GM06990 (cell line): ENCODE results near the gene SGO2.

Source experiments
- DNase-seq: peaks from one replicate; pipeline ENCODE4 v3.0.0-alpha.2; 2011; ENCODE audit not compliant: insufficient read length; ENCODE audit errors: extremely low read depth
- H3K27me3 ChIP-seq: replicated peaks from 2 replicates; pipeline ENCODE4 v1.6.0; 2011; ENCODE audit warnings: low read length; ENCODE audit not compliant: control insufficient read depth, insufficient read depth
- H3K36me3 ChIP-seq: 2 replicates; pipeline ENCODE4 v1.5.1; 2011; ENCODE audit warnings: low read length; ENCODE audit not compliant: control insufficient read depth, insufficient read depth
- H3K4me3 ChIP-seq: replicated peaks from 2 replicates; pipeline ENCODE4 v1.5.1; 2011; ENCODE audit warnings: low read depth, mild to moderate bottlenecking, control low read depth, low read length
- TF ChIP-seq, protein P1 (sequence below): IDR thresholded peaks from 2 replicates; pipeline ENCODE4 v1.5.1; 2011; ENCODE audit warnings: low read length, control low read depth, mild to moderate bottlenecking, inconsistent platforms; ENCODE audit not compliant: insufficient read depth, poor library complexity, severe bottlenecking

The SGO2 gene

DNA sequence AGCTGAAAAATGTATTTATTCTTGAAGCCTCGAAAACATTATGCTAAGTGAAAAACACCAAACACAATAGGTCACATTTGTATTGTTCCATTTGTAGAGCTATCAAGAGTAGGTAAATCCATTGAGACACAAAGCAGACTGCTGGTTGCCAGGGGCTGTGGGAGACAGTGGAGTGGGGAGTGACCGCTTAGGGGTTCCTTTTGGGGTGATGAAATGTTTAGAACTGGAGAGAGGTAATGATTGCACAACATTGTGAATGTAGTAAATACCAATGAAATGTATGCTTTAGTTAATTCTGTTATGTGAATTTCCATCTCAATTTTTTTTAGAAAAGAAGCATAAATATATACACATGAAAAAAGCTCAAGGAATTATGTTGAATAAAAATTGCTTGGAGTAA, 32.0 kb upstream of the SGO2 start:
- Histone ChIP-seq H3K27me3 (no peaks in the 10 kb centered on the region), H3K36me3 (peaks cover 7% of the 10 kb centered on the region), H3K4me3 (no peak overlapping the region)
- no peak for DNase-seq
- TF ChIP-seq, protein P1, sequence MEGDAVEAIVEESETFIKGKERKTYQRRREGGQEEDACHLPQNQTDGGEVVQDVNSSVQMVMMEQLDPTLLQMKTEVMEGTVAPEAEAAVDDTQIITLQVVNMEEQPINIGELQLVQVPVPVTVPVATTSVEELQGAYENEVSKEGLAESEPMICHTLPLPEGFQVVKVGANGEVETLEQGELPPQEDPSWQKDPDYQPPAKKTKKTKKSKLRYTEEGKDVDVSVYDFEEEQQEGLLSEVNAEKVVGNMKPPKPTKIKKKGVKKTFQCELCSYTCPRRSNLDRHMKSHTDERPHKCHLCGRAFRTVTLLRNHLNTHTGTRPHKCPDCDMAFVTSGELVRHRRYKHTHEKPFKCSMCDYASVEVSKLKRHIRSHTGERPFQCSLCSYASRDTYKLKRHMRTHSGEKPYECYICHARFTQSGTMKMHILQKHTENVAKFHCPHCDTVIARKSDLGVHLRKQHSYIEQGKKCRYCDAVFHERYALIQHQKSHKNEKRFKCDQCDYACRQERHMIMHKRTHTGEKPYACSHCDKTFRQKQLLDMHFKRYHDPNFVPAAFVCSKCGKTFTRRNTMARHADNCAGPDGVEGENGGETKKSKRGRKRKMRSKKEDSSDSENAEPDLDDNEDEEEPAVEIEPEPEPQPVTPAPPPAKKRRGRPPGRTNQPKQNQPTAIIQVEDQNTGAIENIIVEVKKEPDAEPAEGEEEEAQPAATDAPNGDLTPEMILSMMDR: no peak

GRCh38 chr2:200496696-200497095, 29.3 kb upstream of the SGO2 start:
- no peak overlapping the region for H3K4me3 ChIP-seq
- DNase-seq: no peak
- TF ChIP-seq, protein P1: no peak
- peaks cover 2% of the 10 kb centered on the region for H3K36me3 ChIP-seq
- H3K27me3 ChIP-seq: no peaks in the 10 kb centered on the region

- H3K36me3 ChIP-seq: no peaks in the 10 kb centered on the region; the same call in 1 of the 2 replicates
- TF ChIP-seq, protein P1: no peak
- H3K4me3 ChIP-seq: no peak overlapping the region
- DNase-seq: no peak
- no peaks in the 10 kb centered on the region for H3K27me3 ChIP-seq
These were observed 27.4 kb upstream of the SGO2 start for GRCh38 chr2:200498402-200499162.

DNA sequence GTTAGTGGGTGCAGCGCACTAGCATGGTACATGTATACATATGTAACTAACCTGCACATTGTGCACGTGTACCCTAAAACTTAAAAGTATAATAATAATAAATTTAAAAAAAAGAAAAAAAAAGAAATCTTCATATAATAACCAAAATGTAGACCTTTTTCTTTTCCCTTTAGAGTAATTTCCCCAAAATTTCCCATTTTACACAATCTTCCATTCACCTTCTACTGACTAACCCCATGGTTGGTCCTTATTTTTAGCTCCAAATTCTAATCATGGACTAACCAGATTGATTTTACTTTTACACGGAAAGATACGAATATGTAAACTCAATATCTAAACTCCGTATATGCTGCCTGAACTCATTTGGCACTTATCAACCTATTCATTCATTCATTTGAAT, 23.8 kb upstream of the SGO2 start:
- no peaks in the 10 kb centered on the region for H3K27me3 ChIP-seq
- H3K36me3 ChIP-seq: no peaks in the 10 kb centered on the region
- H3K4me3 ChIP-seq: no peak overlapping the region
- TF ChIP-seq, protein P1: no peak
- no peak for DNase-seq

GRCh38 chr2:200506679-200507078, 19.3 kb upstream of the SGO2 start:
- Histone ChIP-seq H3K27me3 (no peaks in the 10 kb centered on the region), H3K4me3 (no peak overlapping the region), H3K36me3 (no peaks in the 10 kb centered on the region)
- DNase-seq: no peak
- TF ChIP-seq, protein P1: no peak

- Histone ChIP-seq H3K36me3 (no peaks in the 10 kb centered on the region), H3K27me3 (no peaks in the 10 kb centered on the region), H3K4me3 (no peak overlapping the region)
- TF ChIP-seq, protein P1: no peak
- DNase-seq: no peak
These were observed 18.8 kb upstream of the SGO2 start for GRCh38 chr2:200507179-200507578.
